MM.1S (cell line): ENCODE results near the gene GRN.

Experiments
- DNase-seq: peaks from one replicate; pipeline ENCODE4 v3.0.0-alpha.2; 2015
- H2AFZ ChIP-seq: fragments of 300-600 bp; sonication (generic); 2 replicates; pipeline ENCODE4 v1.6.0; 2016; ENCODE audit warnings: antibody characterized with exemption, low read length
- H3F3A ChIP-seq: fragments of 300-600 bp; sonication (generic); 2 replicates; pipeline ENCODE4 v1.6.1; 2016; ENCODE audit warnings: mild to moderate bottlenecking, antibody characterized with exemption, low read length, moderate library complexity, mixed read lengths; ENCODE audit not compliant: insufficient read depth
- H3K27ac ChIP-seq: fragments of 300-600 bp; sonication (generic); 2 replicates; pipeline ENCODE4 v1.5.1; 2016; ENCODE audit warnings: mild to moderate bottlenecking, low read length
- H3K27me3 ChIP-seq: fragments of 300-600 bp; sonication (generic); replicated peaks from 2 replicates; pipeline ENCODE4 v1.6.0; 2016; ENCODE audit warnings: low read length; ENCODE audit not compliant: insufficient read depth
- H3K36me3 ChIP-seq: fragments of 300-600 bp; sonication (generic); replicated peaks from 2 replicates; pipeline ENCODE4 v1.6.1; 2016; ENCODE audit warnings: mild to moderate bottlenecking, low read length, mixed read lengths; ENCODE audit not compliant: insufficient read depth
- H3K4me1 ChIP-seq: fragments of 300-600 bp; sonication (generic); 2 replicates; pipeline ENCODE4 v1.6.1; 2016; ENCODE audit warnings: low read length, mixed read lengths
- H3K4me2 ChIP-seq: fragments of 300-600 bp; sonication (generic); 2 replicates; pipeline ENCODE4 v1.6.0; 2016; ENCODE audit warnings: low read depth, low read length
- H3K4me3 ChIP-seq: fragments of 300-600 bp; sonication (generic); 2 replicates; pipeline ENCODE4 v1.5.1; 2016; ENCODE audit warnings: low read length, mixed read lengths
- H3K79me2 ChIP-seq: fragments of 300-600 bp; sonication (generic); 2 replicates; pipeline ENCODE4 v1.6.1; 2016; ENCODE audit warnings: mixed run types, low read length, mixed read lengths
- H3K9ac ChIP-seq: fragments of 300-600 bp; sonication (generic); 2 replicates; pipeline ENCODE4 v1.6.1; 2016; ENCODE audit warnings: low read length, mixed read lengths
- H3K9me2 ChIP-seq: fragments of 300-600 bp; sonication (generic); replicated peaks from 2 replicates; pipeline ENCODE4 v1.6.1; 2016; ENCODE audit warnings: mild to moderate bottlenecking, low read length, mixed read lengths; ENCODE audit not compliant: insufficient read depth
- H3K9me3 ChIP-seq: fragments of 300-600 bp; sonication (generic); replicated peaks from 2 replicates; pipeline ENCODE4 v1.6.1; 2016; ENCODE audit warnings: mild to moderate bottlenecking, low read length, mixed read lengths; ENCODE audit not compliant: insufficient read depth
- H4K20me1 ChIP-seq: fragments of 300-600 bp; sonication (generic); 2 replicates; pipeline ENCODE4 v1.6.1; 2016; ENCODE audit warnings: mild to moderate bottlenecking, low read length, moderate library complexity, mixed read lengths; ENCODE audit not compliant: insufficient read depth
- EZH2 ChIP-seq: fragments of 300-600 bp; sonication (generic); optimal IDR thresholded peaks from 2 replicates; pipeline ENCODE3; 2017; ENCODE audit warnings: low read depth, mild to moderate bottlenecking, antibody characterized with exemption, low read length, mixed read lengths
- EZH2phosphoT487 ChIP-seq: fragments of 300-600 bp; sonication (generic); IDR thresholded peaks from 2 replicates; pipeline ENCODE4 v1.6.1; 2018; ENCODE audit warnings: antibody characterized with exemption, low read length
- TF ChIP-seq, protein P1 (sequence below): fragments of 300-600 bp; sonication (generic); IDR thresholded peaks from 2 replicates; pipeline ENCODE4 v1.5.1; 2016; ENCODE audit warnings: antibody characterized with exemption, low read length, mixed read lengths

The GRN gene

DNA sequence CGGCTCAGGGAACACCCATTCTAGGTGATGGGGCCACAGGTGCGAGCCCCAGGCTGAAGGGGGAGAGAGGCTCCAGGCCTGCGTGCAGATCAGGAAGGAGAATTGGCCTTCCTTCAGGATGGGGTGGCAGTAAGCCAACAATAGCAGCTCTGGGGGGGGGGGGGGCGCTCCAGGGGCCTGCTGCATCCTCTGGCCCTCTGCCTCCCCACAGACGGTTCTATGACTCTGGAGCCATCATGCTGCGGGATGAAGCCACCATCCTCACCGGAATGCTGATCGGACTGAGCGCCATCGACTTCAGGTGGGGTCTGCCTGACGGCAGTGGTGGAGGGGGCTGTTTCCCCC is 30.6 kb upstream of the GRN start:
- H3K9me2 ChIP-seq, result no peaks in the 10 kb centered on the region
- DNase-seq, result no peak
- H3K4me1 ChIP-seq, result no peaks in the 10 kb centered on the region
- no peaks in the 10 kb centered on the region for H3K36me3 ChIP-seq
- no peak overlapping the region for H3K4me2 ChIP-seq
- no peaks in the 10 kb centered on the region for H3K79me2 ChIP-seq
- H3K4me3 ChIP-seq, result no peak overlapping the region
- TF ChIP-seq, protein P1, sequence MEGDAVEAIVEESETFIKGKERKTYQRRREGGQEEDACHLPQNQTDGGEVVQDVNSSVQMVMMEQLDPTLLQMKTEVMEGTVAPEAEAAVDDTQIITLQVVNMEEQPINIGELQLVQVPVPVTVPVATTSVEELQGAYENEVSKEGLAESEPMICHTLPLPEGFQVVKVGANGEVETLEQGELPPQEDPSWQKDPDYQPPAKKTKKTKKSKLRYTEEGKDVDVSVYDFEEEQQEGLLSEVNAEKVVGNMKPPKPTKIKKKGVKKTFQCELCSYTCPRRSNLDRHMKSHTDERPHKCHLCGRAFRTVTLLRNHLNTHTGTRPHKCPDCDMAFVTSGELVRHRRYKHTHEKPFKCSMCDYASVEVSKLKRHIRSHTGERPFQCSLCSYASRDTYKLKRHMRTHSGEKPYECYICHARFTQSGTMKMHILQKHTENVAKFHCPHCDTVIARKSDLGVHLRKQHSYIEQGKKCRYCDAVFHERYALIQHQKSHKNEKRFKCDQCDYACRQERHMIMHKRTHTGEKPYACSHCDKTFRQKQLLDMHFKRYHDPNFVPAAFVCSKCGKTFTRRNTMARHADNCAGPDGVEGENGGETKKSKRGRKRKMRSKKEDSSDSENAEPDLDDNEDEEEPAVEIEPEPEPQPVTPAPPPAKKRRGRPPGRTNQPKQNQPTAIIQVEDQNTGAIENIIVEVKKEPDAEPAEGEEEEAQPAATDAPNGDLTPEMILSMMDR, result no peak
- TF ChIP-seq EZH2phosphoT487 (no peak), EZH2 (no peak)
- no peak overlapping the region for H3K9ac ChIP-seq
- H3K27ac ChIP-seq, result no peak overlapping the region
- peaks cover 52% of the 10 kb centered on the region for H3K27me3 ChIP-seq
- H3F3A ChIP-seq, result 0 out of 2 replicates have a peak, but pooled peaks cover 3% of the 10 kb centered on the region
- no peaks in the 10 kb centered on the region for H4K20me1 ChIP-seq
- no peaks in the 10 kb centered on the region for H3K9me3 ChIP-seq
- no peak overlapping the region for H2AFZ ChIP-seq

DNA sequence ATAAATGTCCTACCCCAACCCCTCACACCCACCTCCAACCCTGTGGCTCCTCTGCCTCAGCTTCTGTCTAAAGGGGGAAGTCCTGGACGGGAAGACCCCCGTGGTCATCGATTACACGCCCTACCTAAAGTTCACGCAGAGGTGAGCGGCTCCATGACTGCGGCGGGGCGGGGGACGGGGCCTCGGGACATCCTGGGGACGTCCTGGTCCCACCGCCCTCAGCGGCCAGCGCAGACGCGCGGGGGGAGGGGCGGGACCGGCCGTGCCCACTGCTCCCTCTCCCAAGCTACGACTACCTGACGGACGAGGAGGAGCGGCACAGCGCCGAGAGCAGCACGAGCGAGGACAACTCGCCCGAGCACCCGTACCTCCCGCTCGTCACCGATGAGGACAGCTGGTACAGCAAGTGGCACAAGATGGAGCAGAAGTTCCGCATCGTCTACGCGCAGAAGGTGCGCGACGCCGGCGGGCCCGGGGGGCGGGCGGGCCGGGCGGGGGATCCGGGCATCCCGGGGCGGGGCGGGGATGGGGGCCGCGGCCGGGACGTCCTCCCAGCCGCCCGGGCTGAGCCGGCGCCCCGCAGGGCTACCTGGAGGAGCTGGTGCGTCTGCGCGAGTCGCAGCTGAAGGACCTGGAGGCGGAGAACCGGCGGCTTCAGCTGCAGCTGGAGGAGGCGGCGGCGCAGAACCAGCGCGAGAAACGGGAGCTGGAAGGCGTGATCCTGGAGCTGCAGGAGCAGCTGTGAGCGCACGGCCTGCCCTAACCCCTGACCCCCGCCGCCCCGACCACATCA is 30.0 kb upstream of the GRN start:
- Histone ChIP-seq H3K27ac (no peak overlapping the region), H4K20me1 (no peaks in the 10 kb centered on the region), H3K79me2 (no peaks in the 10 kb centered on the region), H3F3A (0 out of 2 replicates have a peak, but pooled peaks cover 4% of the 10 kb centered on the region), H3K4me2 (peak overlapping the region; percentile 24; the same call in 1 of the 2 replicates), H3K4me1 (no peaks in the 10 kb centered on the region), H3K9me3 (no peaks in the 10 kb centered on the region), H3K36me3 (no peaks in the 10 kb centered on the region), H3K4me3 (0 out of 2 replicates have a peak overlapping the region, but pooled peaks have one; percentile 10), H3K9ac (no peak overlapping the region), H3K27me3 (peaks cover 49% of the 10 kb centered on the region), H3K9me2 (no peaks in the 10 kb centered on the region), H2AFZ (no peak overlapping the region)
- peak; percentile 27 for DNase-seq
- TF ChIP-seq, protein P1, result no peak
- TF ChIP-seq EZH2phosphoT487, result no peak
- no peak for TF ChIP-seq EZH2

DNA sequence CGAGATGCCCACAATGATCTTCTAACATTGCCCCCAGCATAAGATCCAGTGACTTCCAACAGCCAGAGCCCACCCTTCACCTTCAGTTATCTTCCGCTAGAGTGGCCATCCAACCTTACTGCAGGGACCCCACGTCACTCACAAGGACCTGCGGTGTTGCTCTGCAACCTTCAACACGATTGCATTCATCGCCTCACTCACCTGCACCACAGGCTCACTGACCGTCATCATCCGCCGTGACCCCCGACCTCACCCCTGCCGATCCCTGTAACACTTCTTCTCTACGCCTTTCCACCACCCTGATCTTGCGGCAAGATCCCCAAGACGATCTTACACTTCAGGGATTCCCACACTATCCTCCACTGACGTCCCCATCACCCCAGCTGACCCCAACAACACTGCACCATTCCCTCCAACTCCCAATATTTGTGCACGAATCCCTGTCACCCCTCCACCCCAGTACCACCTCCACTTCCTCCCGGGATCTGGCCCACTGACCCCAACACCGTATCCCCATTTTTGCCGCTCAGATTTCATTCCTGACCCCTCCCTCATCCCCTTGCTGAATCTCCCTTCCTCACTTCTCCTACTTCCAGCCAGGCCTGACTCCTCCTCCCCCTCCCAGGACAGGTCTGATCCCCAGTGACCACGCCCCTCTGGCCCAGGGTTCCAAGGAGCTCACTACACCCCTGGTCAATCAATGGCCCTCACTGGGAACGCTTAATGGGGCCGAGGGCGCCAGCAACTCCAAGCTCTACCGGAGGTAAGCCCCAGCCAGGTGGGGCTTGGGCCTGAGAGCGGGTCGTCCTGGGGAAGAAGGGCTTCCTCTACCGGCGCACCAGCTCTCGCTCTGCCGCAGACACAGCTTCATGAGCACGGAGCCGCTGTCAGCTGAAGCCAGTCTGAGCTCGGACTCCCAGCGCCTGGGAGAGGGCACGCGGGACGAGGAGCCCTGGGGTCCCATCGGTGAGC is 29.1 kb upstream of the GRN start:
- Histone ChIP-seq H2AFZ (no peak overlapping the region), H3F3A (0 out of 2 replicates have a peak, but pooled peaks cover 4% of the 10 kb centered on the region), H3K4me2 (no peak overlapping the region; the same call in 1 of the 2 replicates), H3K9me3 (no peaks in the 10 kb centered on the region), H4K20me1 (no peaks in the 10 kb centered on the region), H3K79me2 (no peaks in the 10 kb centered on the region), H3K9me2 (no peaks in the 10 kb centered on the region), H3K9ac (no peak overlapping the region), H3K4me1 (no peaks in the 10 kb centered on the region), H3K4me3 (0 out of 2 replicates have a peak overlapping the region, but pooled peaks have one; percentile 10), H3K27ac (no peak overlapping the region), H3K36me3 (no peaks in the 10 kb centered on the region), H3K27me3 (peaks cover 40% of the 10 kb centered on the region)
- TF ChIP-seq, protein P1, result no peak
- no peak for TF ChIP-seq EZH2
- no peak for DNase-seq
